Esophagus muscularis mucosa (tissue), 4 donors: ENCODE results near the gene STX11.

Source experiments
- EP300 ChIP-seq: sonication (generic); formaldehyde crosslinking; IDR thresholded peaks from one replicate; pipeline ENCODE4 v1.6.1; 2017; ENCODE audit warnings: antibody characterized with exemption
- POLR2A ChIP-seq: fragments of 450-650 bp; IDR thresholded peaks from one replicate; pipeline ENCODE4 v1.6.1; 2017; ENCODE audit warnings: antibody characterized with exemption, moderate library complexity, mild to moderate bottlenecking, low read depth
- POLR2AphosphoS5 ChIP-seq, 2 donors: sonication (generic); formaldehyde crosslinking; IDR thresholded peaks; one replicate each; pipeline ENCODE4 v1.6.1; 2017; ENCODE audit warnings: antibody characterized with exemption in 2 of 2
- TF ChIP-seq, protein P1 (sequence below), 3 experiments: fragments of 200-600 bp in 2 of 3; fragments of 450-650 bp in 1 of 3; sonication (generic) in 2 of 3; IDR thresholded peaks; one replicate each; pipeline ENCODE4 v1.5.1; 2017 to 2019; ENCODE audit warnings: antibody characterized with exemption in 3 of 3, mild to moderate bottlenecking in 2 of 3, moderate library complexity in 1 of 3

DNA sequence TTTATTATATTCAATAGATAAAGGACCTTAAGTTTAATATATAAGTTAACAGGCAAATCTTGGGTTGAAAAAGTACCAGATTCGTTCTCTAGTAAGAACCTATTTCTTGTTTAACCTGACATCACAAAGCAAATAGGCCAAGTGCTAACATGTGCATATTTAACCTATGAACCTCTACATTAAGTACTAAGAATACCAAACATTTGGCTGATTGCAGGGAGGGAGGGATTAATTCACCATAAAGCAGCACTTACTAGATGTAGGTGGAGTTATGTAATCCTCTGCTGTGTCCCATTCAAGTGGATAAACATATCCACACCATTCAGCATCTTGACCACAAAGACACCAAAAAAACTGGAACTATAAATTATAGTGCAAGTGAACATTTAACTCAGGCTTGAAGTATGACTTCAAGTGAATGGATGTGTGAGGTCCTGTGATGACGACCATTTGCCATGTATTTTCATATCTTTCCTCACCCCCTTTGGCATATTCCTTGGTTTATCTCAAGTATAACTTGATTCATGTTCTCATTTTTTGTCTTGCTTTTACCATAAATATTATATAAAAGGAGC is 10.2 kb downstream of the STX11 start:
- TF ChIP-seq, protein P1, sequence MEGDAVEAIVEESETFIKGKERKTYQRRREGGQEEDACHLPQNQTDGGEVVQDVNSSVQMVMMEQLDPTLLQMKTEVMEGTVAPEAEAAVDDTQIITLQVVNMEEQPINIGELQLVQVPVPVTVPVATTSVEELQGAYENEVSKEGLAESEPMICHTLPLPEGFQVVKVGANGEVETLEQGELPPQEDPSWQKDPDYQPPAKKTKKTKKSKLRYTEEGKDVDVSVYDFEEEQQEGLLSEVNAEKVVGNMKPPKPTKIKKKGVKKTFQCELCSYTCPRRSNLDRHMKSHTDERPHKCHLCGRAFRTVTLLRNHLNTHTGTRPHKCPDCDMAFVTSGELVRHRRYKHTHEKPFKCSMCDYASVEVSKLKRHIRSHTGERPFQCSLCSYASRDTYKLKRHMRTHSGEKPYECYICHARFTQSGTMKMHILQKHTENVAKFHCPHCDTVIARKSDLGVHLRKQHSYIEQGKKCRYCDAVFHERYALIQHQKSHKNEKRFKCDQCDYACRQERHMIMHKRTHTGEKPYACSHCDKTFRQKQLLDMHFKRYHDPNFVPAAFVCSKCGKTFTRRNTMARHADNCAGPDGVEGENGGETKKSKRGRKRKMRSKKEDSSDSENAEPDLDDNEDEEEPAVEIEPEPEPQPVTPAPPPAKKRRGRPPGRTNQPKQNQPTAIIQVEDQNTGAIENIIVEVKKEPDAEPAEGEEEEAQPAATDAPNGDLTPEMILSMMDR (IDR thresholded peaks at IDR 0.05) = no peak
- TF ChIP-seq POLR2AphosphoS5 (IDR thresholded peaks at IDR 0.05) (no peak), POLR2A (no peak), EP300 (no peak)
